IMR-90 (cell line): ENCODE data around the gene MTNR1B. TPM values are rescaled to one million over a fixed set of nuclear protein-coding genes. Genes with fewer than 3 reads are reported as not detected.

Experiments
- ATAC-seq: fragments of 200-7000 bp; cut with Tn5 transposase; 2 replicates; pipeline ENCODE4 v1.9.1; 2020; ENCODE audit warnings: low read depth, mild to moderate bottlenecking, moderate library complexity
- BruUV-seq: library from RNA; stranded (reverse); fragments of 400-500 nt; replicated peaks from 2 replicates; lab custom pipeline; 2021; lab: Mats Ljungman, UMichigan
- CTCF ChIA-PET: fragments of 300-600 bp; formaldehyde crosslinking; extraction: SDS; loops from one replicate; lab custom pipeline; 2021; ENCODE audit warnings: antibody characterized with exemption; lab: Yijun Ruan, JAX
- POLR2A ChIA-PET: fragments of 300-600 bp; sonication (Branson Sonifier 250); formaldehyde crosslinking; loops from one replicate; lab custom pipeline; 2022; ENCODE audit warnings: antibody characterized with exemption; ENCODE audit not compliant: unreplicated experiment; lab: Charles Lee
- DNase-seq: peaks from one replicate; pipeline ENCODE4 v3.0.0; 2013
- H2AFZ ChIP-seq: replicated peaks from 2 replicates; pipeline ENCODE3; 2013; ENCODE audit warnings: low read length, mild to moderate bottlenecking; ENCODE audit not compliant: poor library complexity
- H2AK5ac ChIP-seq: 2 replicates; pipeline ENCODE4 v1.6.1; 2013; ENCODE audit warnings: low read depth, low read length, inconsistent platforms
- H2AK9ac ChIP-seq: replicated peaks from 2 replicates; pipeline ENCODE3; 2013; ENCODE audit warnings: mild to moderate bottlenecking, low read depth, low read length, moderate library complexity; ENCODE audit not compliant: poor library complexity
- H2BK120ac ChIP-seq: 2 replicates; pipeline ENCODE4 v1.6.1; 2013; ENCODE audit warnings: low read depth, low read length, inconsistent platforms
- H2BK15ac ChIP-seq: 3 replicates; pipeline ENCODE4 v1.6.1; 2013; ENCODE audit warnings: low read depth, low read length, inconsistent platforms
- H2BK20ac ChIP-seq: 2 replicates; pipeline ENCODE4 v1.6.1; 2013; ENCODE audit warnings: low read depth, mild to moderate bottlenecking, inconsistent platforms, low read length, moderate library complexity
- H2BK5ac ChIP-seq: 2 replicates; pipeline ENCODE4 v1.6.1; 2013; ENCODE audit warnings: mild to moderate bottlenecking, low read depth, low read length, inconsistent platforms; ENCODE audit not compliant: poor library complexity, severe bottlenecking
- H3K14ac ChIP-seq: replicated peaks from 2 replicates; pipeline ENCODE4 v1.6.1; 2013; ENCODE audit warnings: low read depth, low read length, inconsistent platforms
- H3K18ac ChIP-seq: 2 replicates; pipeline ENCODE4 v1.6.1; 2013; ENCODE audit warnings: low read depth, low read length, control low read depth
- H3K23ac ChIP-seq: 2 replicates; pipeline ENCODE4 v1.6.1; 2013; ENCODE audit warnings: low read depth, low read length, inconsistent platforms
- H3K27ac ChIP-seq: 2 replicates; pipeline ENCODE4 v1.5.1; 2013; ENCODE audit warnings: mild to moderate bottlenecking, control low read depth, low read length; ENCODE audit not compliant: insufficient read depth
- H3K27me3 ChIP-seq: 2 replicates; pipeline ENCODE4 v1.6.1; 2013; ENCODE audit warnings: low read length; ENCODE audit not compliant: control insufficient read depth, insufficient read depth
- H3K36me3 ChIP-seq: 2 replicates; pipeline ENCODE4 v1.6.1; 2013; ENCODE audit warnings: low read length, mixed read lengths; ENCODE audit not compliant: control insufficient read depth, insufficient read depth
- H3K4ac ChIP-seq: 2 replicates; pipeline ENCODE4 v1.6.1; 2013; ENCODE audit warnings: low read depth, low read length, inconsistent platforms
- H3K4me1 ChIP-seq: 2 replicates; pipeline ENCODE4 v1.6.1; 2013; ENCODE audit warnings: low read length, mixed read lengths; ENCODE audit not compliant: control insufficient read depth, insufficient read depth
- H3K4me2 ChIP-seq: 2 replicates; pipeline ENCODE4 v1.6.1; 2013; ENCODE audit warnings: low read depth, mild to moderate bottlenecking, control low read depth, low read length, moderate library complexity
- H3K4me3 ChIP-seq: 2 replicates; pipeline ENCODE4 v1.5.1; 2013; ENCODE audit warnings: low read depth, mild to moderate bottlenecking, control low read depth, low read length, moderate library complexity; ENCODE audit not compliant: insufficient read depth
- H3K56ac ChIP-seq: 2 replicates; pipeline ENCODE4 v1.6.1; 2013; ENCODE audit warnings: low read length, inconsistent platforms; ENCODE audit not compliant: insufficient read depth; ENCODE audit errors: extremely low read depth
- H3K79me1 ChIP-seq, 2 experiments: 2 replicates each; pipeline ENCODE4 v1.6.1; 2013; ENCODE audit warnings: low read length in 2 of 2, inconsistent platforms in 1 of 2, low read depth in 1 of 2
- H3K9ac ChIP-seq: 2 replicates; pipeline ENCODE4 v1.6.1; 2013; ENCODE audit warnings: low read depth, low read length, control low read depth
- H3K9me1 ChIP-seq: 2 replicates; pipeline ENCODE4 v1.6.1; 2013; ENCODE audit warnings: low read length, inconsistent platforms; ENCODE audit not compliant: insufficient read depth
- H3K9me3 ChIP-seq: 2 replicates; pipeline ENCODE4 v1.6.1; 2013; ENCODE audit warnings: low read length; ENCODE audit not compliant: control insufficient read depth, insufficient read depth
- H4K20me1 ChIP-seq: 2 replicates; pipeline ENCODE4 v1.6.1; 2013; ENCODE audit warnings: low read length, inconsistent platforms; ENCODE audit not compliant: insufficient read depth
- H4K5ac ChIP-seq: 2 replicates; pipeline ENCODE4 v1.6.1; 2013; ENCODE audit warnings: mild to moderate bottlenecking, low read depth, low read length, control low read depth
- H4K8ac ChIP-seq, 2 experiments: 2 replicates each; pipeline ENCODE4 v1.6.1; 2013; ENCODE audit warnings: low read depth in 2 of 2, low read length in 2 of 2, control low read depth in 1 of 2, inconsistent platforms in 1 of 2
- H4K91ac ChIP-seq: 2 replicates; pipeline ENCODE4 v1.6.1; 2013; ENCODE audit warnings: low read depth, low read length, inconsistent platforms; ENCODE audit not compliant: insufficient read depth
- CEBPB ChIP-seq: IDR thresholded peaks from 2 replicates; pipeline ENCODE4 v1.6.1; 2012; ENCODE audit warnings: low read depth, low read length, improper control_type of control experiment
- MAZ ChIP-seq: IDR thresholded peaks from 2 replicates; pipeline ENCODE4 v1.6.1; 2012; ENCODE audit warnings: low read depth, mild to moderate bottlenecking, low read length, improper control_type of control experiment, moderate library complexity, borderline replicate concordance
- POLR2A ChIP-seq: IDR thresholded peaks from 2 replicates; pipeline ENCODE4 v1.6.1; 2012; ENCODE audit warnings: mild to moderate bottlenecking, low read depth, low read length
- WGBS, 2 experiments: methylation state at CpG; one replicate each; pipeline versions ENCODE4 v1.1.5 to v1.1.7; 2013; ENCODE audit warnings: missing lambda C conversion rate in 2 of 2; ENCODE audit not compliant: insufficient read length in 1 of 2; ENCODE audit errors: extremely low coverage in 2 of 2; 5-methylcytosine and 5-hydroxymethylcytosine counted together
- dilution Hi-C: fragments of 300-500 bp; cut with HindIII; formaldehyde crosslinking; loops from one replicate; pipeline ENCODE4 v1.14.3; 2018; ENCODE audit warnings: low sequenced_read_pairs; ENCODE audit not compliant: unreplicated experiment
- in situ Hi-C: fragments of 300-500 bp; cut with MboI; formaldehyde crosslinking; loops from 3 replicates; pipeline ENCODE4 v1.14.3; 2019; ENCODE audit warnings: low sequenced_read_pairs, inconsistent platforms, mixed read lengths
- intact Hi-C: fragments of 100-400 bp; cut with micrococcal nuclease; formaldehyde crosslinking; loops from 2 replicates; pipeline ENCODE4 v1.10.0; 2022
- microRNA-seq, 2 experiments: library from miRNA; stranded (forward) in 1 of 2; unstranded in 1 of 2; fragments of 10-50 nt in 1 of 2; fragments of <30 nt in 1 of 2; gene quantifications in 1 of 2; microRNA quantifications in 1 of 2; one replicate each; pipeline versions ENCODE3 to v1.1.0; 2013 to 2020; ENCODE audit not compliant: insufficient read depth in 1 of 2, insufficient read length in 1 of 2, unreplicated experiment in 1 of 2
- polyA plus RNA-seq, 3 experiments: library from polyadenylated mRNA; depleted of rRNA; stranded (reverse); fragments of >200 nt; gene quantifications; 2 replicates each; pipeline ENCODE4 v1.2.3, GENCODE V29; 2012; ENCODE audit warnings: low replicate concordance in 1 of 3
- small RNA-seq, 5 experiments: library from RNA; depleted of rRNA; stranded (forward); fragments of <200 nt; gene quantifications; one replicate each; pipeline ENCODE3, GENCODE V24; 2012
- total RNA-seq: library from RNA; depleted of rRNA; stranded (reverse); fragments of >200 nt; gene quantifications from 2 replicates; pipeline ENCODE4 v1.2.3, GENCODE V29; 2012; rRNA removed
- TF ChIP-seq, protein P1 (sequence below): conservative IDR thresholded peaks from 2 replicates; pipeline ENCODE4 v1.5.1; 2012; ENCODE audit warnings: mild to moderate bottlenecking, low read depth, low read length, improper control_type of control experiment

The MTNR1B gene
- total and polyA plus RNA-seq, 2 of the 4 experiments (the other 2 are of a cell fraction) = under 0.01 to 0.07 TPM

DNA sequence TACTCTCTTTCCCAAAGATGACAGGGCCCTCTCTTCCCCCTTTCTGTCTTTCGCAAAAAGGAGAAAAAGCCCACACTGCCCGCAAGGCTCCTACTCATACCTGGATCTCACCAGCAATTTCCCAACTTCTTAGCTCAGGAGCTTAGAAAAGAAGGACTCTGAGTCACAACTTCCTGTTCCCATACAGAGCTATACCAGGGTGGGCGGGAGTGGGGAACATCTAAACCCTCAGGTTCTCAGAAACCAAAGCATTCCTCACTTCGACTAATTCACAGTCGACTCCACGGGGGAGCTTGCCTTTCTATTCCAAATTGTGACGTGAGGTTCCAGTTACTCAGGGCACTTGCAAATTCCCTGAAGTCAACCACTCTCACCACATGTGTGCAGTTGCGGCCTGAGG lies 61.9 kb downstream of the MTNR1B start:
- Histone ChIP-seq H3K18ac (no peak overlapping the region), H2BK20ac (peak overlapping the region; percentile 31; the same call in 1 of the 2 replicates), H3K4me2 (no peak overlapping the region), H3K23ac (no peak overlapping the region), H3K4me3 (no peak overlapping the region), H2BK15ac (peak overlapping the region; percentile 59; the same call in 1 of the 3 replicates), H3K9ac (no peak overlapping the region), H3K9me1 (no peaks in the 10 kb centered on the region; the same call in 1 of the 2 replicates), H3K27me3 (no peaks in the 10 kb centered on the region), H2AFZ (peak overlapping the region; percentile 64), H2BK120ac (peak overlapping the region; percentile 32), H3K4me1 (no peaks in the 10 kb centered on the region; the same call in 1 of the 2 replicates), H3K4ac (peak overlapping the region; percentile 62; the same call in 1 of the 2 replicates), H2AK9ac (no peak overlapping the region), H3K14ac (peak overlapping the region; percentile 55; the same call in 1 of the 2 replicates), H4K20me1 (no peaks in the 10 kb centered on the region), H4K8ac (no peak overlapping the region), H3K36me3 (no peaks in the 10 kb centered on the region), H3K27ac (no peak overlapping the region), H2AK5ac (peak overlapping the region; percentile 68), H3K79me1 (no peaks in the 10 kb centered on the region), H4K91ac (no peak overlapping the region), H3K56ac (no peak overlapping the region), H2BK5ac (no peak overlapping the region), H3K9me3 (no peaks in the 10 kb centered on the region), H4K5ac (no peak overlapping the region)
- TF ChIP-seq CEBPB (peak; percentile 65; the same call in 1 of the 2 replicates), MAZ (no peak), POLR2A (no peak)
- TF ChIP-seq, protein P1, sequence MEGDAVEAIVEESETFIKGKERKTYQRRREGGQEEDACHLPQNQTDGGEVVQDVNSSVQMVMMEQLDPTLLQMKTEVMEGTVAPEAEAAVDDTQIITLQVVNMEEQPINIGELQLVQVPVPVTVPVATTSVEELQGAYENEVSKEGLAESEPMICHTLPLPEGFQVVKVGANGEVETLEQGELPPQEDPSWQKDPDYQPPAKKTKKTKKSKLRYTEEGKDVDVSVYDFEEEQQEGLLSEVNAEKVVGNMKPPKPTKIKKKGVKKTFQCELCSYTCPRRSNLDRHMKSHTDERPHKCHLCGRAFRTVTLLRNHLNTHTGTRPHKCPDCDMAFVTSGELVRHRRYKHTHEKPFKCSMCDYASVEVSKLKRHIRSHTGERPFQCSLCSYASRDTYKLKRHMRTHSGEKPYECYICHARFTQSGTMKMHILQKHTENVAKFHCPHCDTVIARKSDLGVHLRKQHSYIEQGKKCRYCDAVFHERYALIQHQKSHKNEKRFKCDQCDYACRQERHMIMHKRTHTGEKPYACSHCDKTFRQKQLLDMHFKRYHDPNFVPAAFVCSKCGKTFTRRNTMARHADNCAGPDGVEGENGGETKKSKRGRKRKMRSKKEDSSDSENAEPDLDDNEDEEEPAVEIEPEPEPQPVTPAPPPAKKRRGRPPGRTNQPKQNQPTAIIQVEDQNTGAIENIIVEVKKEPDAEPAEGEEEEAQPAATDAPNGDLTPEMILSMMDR = no peak
- in situ Hi-C loops (no loop called here), dilution Hi-C loops (no loop called here), intact Hi-C loops (no loop called here)
- ChIA-PET POLR2A (no interaction called here), CTCF (no interaction called here)
- DNase-seq (peak; percentile 82), ATAC-seq (no peak)
- no TSS peak for BruUV-seq
- WGBS, 2 experiments = no CpG with 5 or more reads among the region's 8 CpGs

Small RNAs within 50 kb of the gene (microRNA-seq; reads per million reads assigned to microRNA genes)
- gene SNRPGP16 (ENCODE audit: insufficient read depth, insufficient read length) = not detected

Small RNAs within 50 kb of the gene (small RNA-seq; reads per million reads assigned to genes)
- gene SNRPGP16 = 0 reads per million in 5 experiments

Other genes starting within 250 kb of the MTNR1B start
- gene SLC36A4, start 228.3 kb downstream of the MTNR1B start, total RNA-seq = 13.1 and 23.6 TPM in 2 replicates
- gene SLC36A4, start 228.3 kb downstream of the MTNR1B start, polyA plus RNA-seq (2012; rRNA removed) = 6.2 and 9.2 TPM in 2 replicates